ENCODE results near the gene TLE4. TPM values are rescaled to one million over a fixed set of nuclear protein-coding genes. Genes with fewer than 3 reads are reported as not detected.

Gene TLE4
- total and polyA plus RNA-seq, 2 experiments from 2014 or later = 29.6 to 38.4 TPM

DNA sequence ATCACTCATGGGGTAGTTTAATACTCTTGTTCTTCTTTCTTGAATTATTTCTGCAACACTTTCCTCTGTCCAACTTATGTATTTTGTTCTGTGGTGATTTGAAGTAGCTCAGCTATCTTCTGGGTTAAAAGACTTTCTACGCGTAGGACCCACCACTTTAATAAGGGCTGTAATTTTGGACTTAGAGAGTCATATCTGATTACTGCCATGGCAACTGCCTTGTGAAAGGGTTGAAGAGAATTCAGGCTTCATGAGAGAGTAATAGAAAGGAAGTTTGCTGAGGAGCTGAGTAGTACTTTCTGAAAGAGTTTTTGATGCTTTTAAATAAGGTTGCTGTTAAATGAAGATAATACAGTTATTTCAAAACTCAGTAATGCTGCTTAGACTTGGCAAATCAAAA is 89.5 kb downstream of the TLE4 start:
- Histone ChIP-seq H3K79me2 (no peaks in the 10 kb centered on the region), H3K9me3 (ENCODE audit: low read depth) (no peaks in the 10 kb centered on the region), H3K27ac (no peak overlapping the region), H3K36me3 (replicated peaks; ENCODE audit: insufficient read depth, low read depth) (no peaks in the 10 kb centered on the region), H3K4me3 (no peak overlapping the region), H2AFZ (no peak overlapping the region), H3K9me2 (replicated peaks; ENCODE audit: insufficient read depth) (no peaks in the 10 kb centered on the region), H4K20me1 (ENCODE audit: insufficient read depth, poor library complexity, severe bottlenecking) (no peaks in the 10 kb centered on the region), H3K4me1 (ENCODE audit: insufficient read depth) (peaks cover 12% of the 10 kb centered on the region), H3K27me3 (no peaks in the 10 kb centered on the region), H3K4me2 (no peak overlapping the region)
- no peak for DNase-seq (ENCODE audit: low spot score)
- WGBS (ENCODE audit: low lambda C conversion rate, missing lambda C conversion rate) = 87% methylated on average over 2 of the region's 2 CpGs
- no peak for TF ChIP-seq EZH2 (IDR thresholded peaks at IDR 0.05; ENCODE audit: borderline replicate concordance)

DNA sequence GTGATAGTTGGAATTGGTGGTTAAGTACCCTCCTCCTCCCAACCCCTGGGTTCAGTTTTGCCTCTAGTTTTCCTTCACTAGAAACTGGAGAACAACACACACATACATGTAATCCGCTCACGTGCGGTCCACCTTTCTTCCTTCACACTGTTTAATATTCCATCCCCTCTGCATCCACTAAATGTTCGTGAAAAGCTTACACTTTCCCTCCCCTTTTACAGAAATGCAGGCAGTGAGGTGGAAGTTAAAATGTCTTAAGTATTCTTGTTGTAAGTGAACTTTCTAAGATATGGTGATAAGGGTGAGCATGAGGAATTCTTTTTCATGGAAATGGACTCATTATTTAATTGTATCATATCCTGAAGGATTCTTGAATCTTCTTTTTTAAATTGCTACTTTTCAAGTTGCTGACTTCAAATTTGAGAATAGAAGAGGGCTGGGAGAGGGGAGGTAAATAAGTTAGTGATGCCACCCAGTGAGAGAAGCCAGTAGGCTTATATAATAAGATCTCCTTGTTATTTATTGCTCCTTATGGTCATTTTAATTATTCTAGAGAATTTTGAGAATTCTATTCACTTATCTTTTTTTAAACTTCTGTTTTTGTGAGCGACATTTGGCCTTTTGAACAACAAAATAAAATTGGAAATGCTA is 90.2 kb downstream of the TLE4 start:
- H3K4me2 ChIP-seq = peak overlapping the region; percentile 2
- no peaks in the 10 kb centered on the region for H4K20me1 ChIP-seq (ENCODE audit: insufficient read depth, poor library complexity, severe bottlenecking)
- no peaks in the 10 kb centered on the region for H3K9me2 ChIP-seq (replicated peaks; ENCODE audit: insufficient read depth)
- 68% methylated on average over 5 of the region's 5 CpGs for WGBS (ENCODE audit: low lambda C conversion rate, missing lambda C conversion rate)
- H3K36me3 ChIP-seq (replicated peaks; ENCODE audit: insufficient read depth, low read depth) = no peaks in the 10 kb centered on the region
- no peak overlapping the region for H3K4me3 ChIP-seq
- no peak overlapping the region for H2AFZ ChIP-seq
- no peak overlapping the region for H3K27ac ChIP-seq
- no peaks in the 10 kb centered on the region for H3K27me3 ChIP-seq
- H3K4me1 ChIP-seq (ENCODE audit: insufficient read depth) = peaks cover 12% of the 10 kb centered on the region
- no peak for DNase-seq (ENCODE audit: low spot score)
- no peaks in the 10 kb centered on the region for H3K9me3 ChIP-seq (ENCODE audit: low read depth)
- no peak for TF ChIP-seq EZH2 (IDR thresholded peaks at IDR 0.05; ENCODE audit: borderline replicate concordance)
- H3K79me2 ChIP-seq = no peaks in the 10 kb centered on the region

DNA sequence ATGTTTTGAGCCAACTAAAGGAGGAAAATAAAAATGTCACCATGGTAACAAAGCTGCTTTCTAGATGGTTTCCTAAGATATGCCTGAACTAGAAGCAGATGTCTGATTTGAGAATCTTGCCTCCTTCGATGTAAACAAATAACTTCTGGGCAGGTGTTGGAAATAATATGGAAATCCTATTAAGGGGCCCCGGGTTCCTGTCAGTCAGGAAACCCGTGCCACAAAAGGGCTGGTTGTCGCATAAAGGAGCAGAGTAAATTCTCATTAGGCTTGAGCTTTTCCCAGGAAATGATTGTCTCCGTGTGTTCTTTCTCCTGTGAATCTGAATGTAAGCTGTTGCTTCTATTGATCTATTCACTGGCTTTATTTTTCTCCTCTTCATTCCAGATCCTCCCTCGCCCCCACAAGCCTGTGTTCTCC is 90.8 kb downstream of the TLE4 start:
- Histone ChIP-seq H3K9me3 (ENCODE audit: low read depth) (no peaks in the 10 kb centered on the region), H3K27ac (no peak overlapping the region), H3K79me2 (no peaks in the 10 kb centered on the region), H3K27me3 (no peaks in the 10 kb centered on the region), H3K36me3 (replicated peaks; ENCODE audit: insufficient read depth, low read depth) (no peaks in the 10 kb centered on the region), H3K4me3 (no peak overlapping the region), H3K9me2 (replicated peaks; ENCODE audit: insufficient read depth) (no peaks in the 10 kb centered on the region), H2AFZ (no peak overlapping the region), H3K4me1 (ENCODE audit: insufficient read depth) (peaks cover 12% of the 10 kb centered on the region), H4K20me1 (ENCODE audit: insufficient read depth, poor library complexity, severe bottlenecking) (no peaks in the 10 kb centered on the region), H3K4me2 (peak overlapping the region; percentile 2)
- WGBS (ENCODE audit: low lambda C conversion rate, missing lambda C conversion rate) = 26% methylated on average over 6 of the region's 6 CpGs
- no peak for DNase-seq (ENCODE audit: low spot score)
- TF ChIP-seq, protein P1, sequence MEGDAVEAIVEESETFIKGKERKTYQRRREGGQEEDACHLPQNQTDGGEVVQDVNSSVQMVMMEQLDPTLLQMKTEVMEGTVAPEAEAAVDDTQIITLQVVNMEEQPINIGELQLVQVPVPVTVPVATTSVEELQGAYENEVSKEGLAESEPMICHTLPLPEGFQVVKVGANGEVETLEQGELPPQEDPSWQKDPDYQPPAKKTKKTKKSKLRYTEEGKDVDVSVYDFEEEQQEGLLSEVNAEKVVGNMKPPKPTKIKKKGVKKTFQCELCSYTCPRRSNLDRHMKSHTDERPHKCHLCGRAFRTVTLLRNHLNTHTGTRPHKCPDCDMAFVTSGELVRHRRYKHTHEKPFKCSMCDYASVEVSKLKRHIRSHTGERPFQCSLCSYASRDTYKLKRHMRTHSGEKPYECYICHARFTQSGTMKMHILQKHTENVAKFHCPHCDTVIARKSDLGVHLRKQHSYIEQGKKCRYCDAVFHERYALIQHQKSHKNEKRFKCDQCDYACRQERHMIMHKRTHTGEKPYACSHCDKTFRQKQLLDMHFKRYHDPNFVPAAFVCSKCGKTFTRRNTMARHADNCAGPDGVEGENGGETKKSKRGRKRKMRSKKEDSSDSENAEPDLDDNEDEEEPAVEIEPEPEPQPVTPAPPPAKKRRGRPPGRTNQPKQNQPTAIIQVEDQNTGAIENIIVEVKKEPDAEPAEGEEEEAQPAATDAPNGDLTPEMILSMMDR (IDR thresholded peaks at IDR 0.05; ENCODE audit: poor library complexity) = no peak
- TF ChIP-seq EZH2phosphoT487 (IDR thresholded peaks at IDR 0.05; ENCODE audit: low read depth, severe bottlenecking, unreplicated experiment) (no peak), EZH2 (IDR thresholded peaks at IDR 0.05; ENCODE audit: borderline replicate concordance) (no peak)

DNA sequence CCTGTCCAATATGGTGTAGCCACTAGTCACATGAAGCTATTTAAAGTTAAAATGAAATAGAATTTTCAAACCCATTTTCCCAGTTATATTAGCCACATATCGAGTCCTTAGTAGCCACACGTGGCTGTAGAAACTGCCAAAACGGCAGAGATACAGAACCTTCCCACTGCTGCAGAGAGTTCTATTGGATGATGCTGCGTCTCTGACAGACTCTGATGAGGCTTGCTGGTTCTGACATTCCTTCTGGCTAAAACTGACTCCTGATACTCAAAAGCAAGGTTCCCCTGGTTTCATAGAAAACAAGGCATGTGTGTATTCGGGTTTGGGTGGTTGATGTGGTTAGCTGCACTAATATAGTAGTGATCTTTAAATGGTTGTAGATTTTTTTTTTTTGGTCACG is 91.5 kb downstream of the TLE4 start:
- no peak overlapping the region for H3K27ac ChIP-seq
- no peak overlapping the region for H2AFZ ChIP-seq
- no peaks in the 10 kb centered on the region for H3K27me3 ChIP-seq
- peaks cover 17% of the 10 kb centered on the region for H3K4me1 ChIP-seq (ENCODE audit: insufficient read depth)
- H3K4me3 ChIP-seq = no peak overlapping the region
- no peaks in the 10 kb centered on the region for H3K36me3 ChIP-seq (replicated peaks; ENCODE audit: insufficient read depth, low read depth)
- H4K20me1 ChIP-seq (ENCODE audit: insufficient read depth, poor library complexity, severe bottlenecking) = no peaks in the 10 kb centered on the region
- DNase-seq (ENCODE audit: low spot score) = no peak
- TF ChIP-seq, protein P1 (IDR thresholded peaks at IDR 0.05; ENCODE audit: poor library complexity) = no peak
- no peak for TF ChIP-seq EZH2 (IDR thresholded peaks at IDR 0.05; ENCODE audit: borderline replicate concordance)
- TF ChIP-seq EZH2phosphoT487 (IDR thresholded peaks at IDR 0.05; ENCODE audit: low read depth, severe bottlenecking, unreplicated experiment) = no peak
- H3K4me2 ChIP-seq = peak overlapping the region; percentile 29
- no peaks in the 10 kb centered on the region for H3K9me2 ChIP-seq (replicated peaks; ENCODE audit: insufficient read depth)
- H3K79me2 ChIP-seq = no peaks in the 10 kb centered on the region
- H3K9me3 ChIP-seq (ENCODE audit: low read depth) = no peaks in the 10 kb centered on the region
- 61% methylated on average over 6 of the region's 6 CpGs for WGBS (ENCODE audit: low lambda C conversion rate, missing lambda C conversion rate)
